HCT116 (cell line): ENCODE results near the gene BNC2. TPM values are rescaled to one million over a fixed set of nuclear protein-coding genes. Genes with fewer than 3 reads are reported as not detected.

Experiments used
- ATAC-seq: fragments of 200-7000 bp; cut with Tn5 transposase; 2 replicates; pipeline ENCODE4 v1.9.1; 2020; ENCODE audit warnings: mild to moderate bottlenecking, moderate library complexity
- BruUV-seq: library from RNA; stranded (reverse); fragments of 400-500 nt; replicated peaks from 2 replicates; lab custom pipeline; 2021; lab: Mats Ljungman, UMichigan
- CTCF ChIA-PET: fragments of 300-600 bp; sonication (Branson Sonifier 250); formaldehyde crosslinking; loops from one replicate; lab custom pipeline; 2021; ENCODE audit warnings: antibody characterized with exemption; lab: Charles Lee
- POLR2A ChIA-PET: fragments of 300-600, 350-600 bp; sonication (Branson Sonifier 250); formaldehyde crosslinking; loops from one replicate; lab custom pipeline; 2021; ENCODE audit warnings: antibody characterized with exemption; lab: Charles Lee
- RAD21 ChIA-PET, 2 experiments: fragments of 300-600 bp; sonication (Branson Sonifier 250); formaldehyde crosslinking; loops; one replicate each; lab custom pipeline; 2023; ENCODE audit warnings: low total read pairs in 2 of 2; ENCODE audit not compliant: uncharacterized antibody in 2 of 2, unreplicated experiment in 2 of 2, low non-redundant PET in 1 of 2; lab: Charles Lee
- DNase-seq: peaks from one replicate; pipeline ENCODE4 v3.0.0-alpha.2; 2010; ENCODE audit warnings: low read depth, low spot score
- H2AFZ ChIP-seq: fragments of 200-600 bp; shearing (Covaris generic), sonication (generic); 2 replicates; pipeline ENCODE4 v1.6.1; 2017; ENCODE audit warnings: low read depth, mixed run types, mixed read lengths, antibody characterized with exemption, low read length; ENCODE audit not compliant: poor library complexity, severe bottlenecking
- H3K27ac ChIP-seq: 2 replicates; pipeline ENCODE4 v1.5.1; 2012; ENCODE audit warnings: low read depth, low read length
- H3K27me3 ChIP-seq: fragments of 200-600 bp; sonication (generic); 2 replicates; pipeline ENCODE4 v1.6.1; 2016; ENCODE audit warnings: mixed run types, low read length, mixed read lengths; ENCODE audit not compliant: insufficient read depth
- H3K36me3 ChIP-seq, 2 experiments: fragments of 200-500 bp in 1 of 2; fragments of 200-600 bp in 1 of 2; sonication (Bioruptor generic) in 1 of 2; sonication (generic) in 1 of 2; 2 replicates each; pipeline versions ENCODE4 v1.5.1 to v1.6.1; 2014 to 2016; ENCODE audit warnings: low read length in 2 of 2, inconsistent platforms in 1 of 2, mixed read lengths in 1 of 2, mixed run types in 1 of 2; ENCODE audit not compliant: insufficient read depth in 2 of 2, control insufficient read depth in 1 of 2
- H3K4me1 ChIP-seq, 2 experiments: fragments of 200-600 bp in 1 of 2; sonication (generic) in 1 of 2; 2 replicates each; pipeline versions ENCODE4 v1.5.1 to v1.6.1; 2012 to 2017; ENCODE audit warnings: low read length in 2 of 2, inconsistent platforms in 1 of 2, mild to moderate bottlenecking in 1 of 2, mixed read lengths in 1 of 2, mixed run types in 1 of 2, moderate library complexity in 1 of 2; ENCODE audit not compliant: insufficient read depth in 2 of 2, control insufficient read depth in 1 of 2
- H3K4me2 ChIP-seq: fragments of 200-600 bp; sonication (generic); 2 replicates; pipeline ENCODE4 v1.6.1; 2017; ENCODE audit warnings: mixed run types, low read length, mixed read lengths
- H3K4me3 ChIP-seq, 2 experiments: fragments of 200-600 bp in 1 of 2; sonication (generic) in 1 of 2; replicated peaks in 1 of 2; 2 replicates each; pipeline ENCODE4 v1.5.1; 2011 to 2016; ENCODE audit warnings: low read length in 2 of 2, control low read depth in 1 of 2, low read depth in 1 of 2, mild to moderate bottlenecking in 1 of 2, mixed read lengths in 1 of 2, mixed run types in 1 of 2
- H3K79me2 ChIP-seq: fragments of 200-600 bp; sonication (generic); 2 replicates; pipeline ENCODE4 v1.6.1; 2017; ENCODE audit warnings: mild to moderate bottlenecking, mixed run types, low read length, moderate library complexity, mixed read lengths; ENCODE audit not compliant: insufficient read depth
- H3K9ac ChIP-seq: fragments of 200-600 bp; sonication (generic); 2 replicates; pipeline ENCODE4 v1.6.1; 2016; ENCODE audit warnings: low read length, mixed read lengths
- H3K9me2 ChIP-seq: fragments of 200-600 bp; sonication (generic), shearing (Covaris generic); 2 replicates; pipeline ENCODE4 v1.6.1; 2017; ENCODE audit warnings: mixed run types, mild to moderate bottlenecking, moderate library complexity; ENCODE audit not compliant: insufficient read depth
- H3K9me3 ChIP-seq, 2 experiments: fragments of 200-500 bp in 1 of 2; fragments of 200-600 bp in 1 of 2; sonication (Bioruptor generic) in 1 of 2; sonication (generic) in 1 of 2; 2 replicates each; pipeline ENCODE4 v1.6.1; 2014 to 2017; ENCODE audit warnings: low read length in 2 of 2, mixed read lengths in 2 of 2, inconsistent platforms in 1 of 2, low read depth in 1 of 2, mild to moderate bottlenecking in 1 of 2, mixed run types in 1 of 2, moderate library complexity in 1 of 2; ENCODE audit not compliant: control insufficient read depth in 1 of 2, insufficient read depth in 1 of 2
- H4K20me1 ChIP-seq: fragments of 200-600 bp; sonication (generic), shearing (Covaris generic); 2 replicates; pipeline ENCODE4 v1.6.1; 2017; ENCODE audit warnings: mixed run types, mild to moderate bottlenecking, moderate library complexity; ENCODE audit not compliant: insufficient read depth
- CBX3 ChIP-seq: IDR thresholded peaks from 2 replicates; pipeline ENCODE4 v1.6.1; 2012; ENCODE audit warnings: low read depth
- CEBPB ChIP-seq: IDR thresholded peaks from 2 replicates; pipeline ENCODE4 v1.6.1; 2012; ENCODE audit warnings: low read depth
- EGR1 ChIP-seq: IDR thresholded peaks from 2 replicates; pipeline ENCODE4 v1.6.1; 2012; ENCODE audit warnings: low read depth
- ELF1 ChIP-seq: IDR thresholded peaks from 2 replicates; pipeline ENCODE4 v1.6.1; 2012; ENCODE audit warnings: low read depth, borderline replicate concordance
- EZH2 ChIP-seq: fragments of 200-600 bp; sonication (generic); IDR thresholded peaks from 2 replicates; pipeline ENCODE4 v1.6.1; 2017; ENCODE audit warnings: antibody characterized with exemption, mixed run types
- FOSL1 ChIP-seq: IDR thresholded peaks from 2 replicates; pipeline ENCODE4 v1.6.1; 2012; ENCODE audit warnings: low read depth
- SP1 ChIP-seq: IDR thresholded peaks from 2 replicates; pipeline ENCODE4 v1.6.1; 2012; ENCODE audit warnings: low read depth
- SRF ChIP-seq: IDR thresholded peaks from 2 replicates; pipeline ENCODE4 v1.6.1; 2012; ENCODE audit warnings: low read depth
- intact Hi-C: fragments of 100-400 bp; cut with micrococcal nuclease; formaldehyde crosslinking; loops from 2 replicates; pipeline ENCODE4 v1.10.0; 2022
- total RNA-seq: library from RNA; stranded (reverse); gene quantifications from one replicate; pipeline ENCODE4 v1.2.1, GENCODE V29; 2021; ENCODE audit not compliant: unreplicated experiment
- TF ChIP-seq, protein P1 (sequence below): IDR thresholded peaks from 2 replicates; pipeline ENCODE4 v1.6.1; 2012
- TF ChIP-seq, protein P2 (sequence below): IDR thresholded peaks from 2 replicates; pipeline ENCODE4 v1.6.1; 2011; ENCODE audit warnings: mild to moderate bottlenecking, low read length, moderate library complexity; ENCODE audit not compliant: insufficient replicate concordance; ENCODE audit errors: extremely low read depth
- TF ChIP-seq, protein P3 (sequence below), 3 experiments: fragments of 200-600 bp in 1 of 3; sonication (generic) in 1 of 3; IDR thresholded peaks in 2 of 3; conservative IDR thresholded peaks in 1 of 3; 2 replicates each; pipeline ENCODE4 v1.5.1; 2012 to 2017; ENCODE audit warnings: low read depth in 2 of 3, low read length in 2 of 3, antibody characterized with exemption in 1 of 3, borderline replicate concordance in 1 of 3, control low read depth in 1 of 3, mild to moderate bottlenecking in 1 of 3, mixed read lengths in 1 of 3, mixed run types in 1 of 3, moderate library complexity in 1 of 3; ENCODE audit not compliant: insufficient read depth in 1 of 3
- TF ChIP-seq, protein P4 (sequence below): IDR thresholded peaks from 2 replicates; pipeline ENCODE4 v1.6.1; 2012

The BNC2 gene
- total RNA-seq, 1 experiment from 2014 or later, result 0.37 TPM

DNA sequence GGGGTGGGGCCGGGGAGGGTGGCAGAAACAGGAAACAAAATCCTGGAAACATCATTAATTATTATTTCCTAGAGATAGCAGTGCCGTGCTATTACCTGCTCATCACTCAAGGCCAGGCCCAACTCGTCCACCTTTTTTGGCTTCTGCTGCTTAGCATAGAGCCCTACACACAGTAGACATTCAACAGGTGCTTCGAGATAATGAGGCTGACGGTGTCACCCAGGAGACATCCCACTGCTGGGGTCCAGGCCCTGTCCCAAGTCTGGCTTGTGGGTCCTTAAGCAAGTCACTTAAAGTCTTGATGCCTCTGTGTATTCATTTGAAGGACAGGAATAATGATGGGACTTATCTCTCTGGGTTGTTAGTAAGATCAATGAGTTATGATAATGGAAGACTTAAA is 506.6 kb downstream of the BNC2 start:
- no peak overlapping the region for H3K27ac ChIP-seq
- no peak overlapping the region for H3K4me2 ChIP-seq
- no peaks in the 10 kb centered on the region for H3K36me3 ChIP-seq
- CTCF ChIA-PET, result no interaction called here
- RAD21 ChIA-PET, result no interaction called here
- no peak overlapping the region for H3K9ac ChIP-seq
- intact Hi-C loops, result no loop called here
- H2AFZ ChIP-seq, result no peak overlapping the region
- DNase-seq (no peak), ATAC-seq (no peak)
- H3K9me2 ChIP-seq, result no peaks in the 10 kb centered on the region
- POLR2A ChIA-PET, result no interaction called here
- no TSS peak for BruUV-seq
- no peaks in the 10 kb centered on the region for H4K20me1 ChIP-seq
- H3K4me3 ChIP-seq, result no peak overlapping the region
- H3K27me3 ChIP-seq, result no peaks in the 10 kb centered on the region
- no peak for TF ChIP-seq FOSL1
- TF ChIP-seq, protein P1, sequence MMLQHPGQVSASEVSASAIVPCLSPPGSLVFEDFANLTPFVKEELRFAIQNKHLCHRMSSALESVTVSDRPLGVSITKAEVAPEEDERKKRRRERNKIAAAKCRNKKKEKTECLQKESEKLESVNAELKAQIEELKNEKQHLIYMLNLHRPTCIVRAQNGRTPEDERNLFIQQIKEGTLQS, result no peak
- no peak for TF ChIP-seq CBX3
- TF ChIP-seq, protein P2, sequence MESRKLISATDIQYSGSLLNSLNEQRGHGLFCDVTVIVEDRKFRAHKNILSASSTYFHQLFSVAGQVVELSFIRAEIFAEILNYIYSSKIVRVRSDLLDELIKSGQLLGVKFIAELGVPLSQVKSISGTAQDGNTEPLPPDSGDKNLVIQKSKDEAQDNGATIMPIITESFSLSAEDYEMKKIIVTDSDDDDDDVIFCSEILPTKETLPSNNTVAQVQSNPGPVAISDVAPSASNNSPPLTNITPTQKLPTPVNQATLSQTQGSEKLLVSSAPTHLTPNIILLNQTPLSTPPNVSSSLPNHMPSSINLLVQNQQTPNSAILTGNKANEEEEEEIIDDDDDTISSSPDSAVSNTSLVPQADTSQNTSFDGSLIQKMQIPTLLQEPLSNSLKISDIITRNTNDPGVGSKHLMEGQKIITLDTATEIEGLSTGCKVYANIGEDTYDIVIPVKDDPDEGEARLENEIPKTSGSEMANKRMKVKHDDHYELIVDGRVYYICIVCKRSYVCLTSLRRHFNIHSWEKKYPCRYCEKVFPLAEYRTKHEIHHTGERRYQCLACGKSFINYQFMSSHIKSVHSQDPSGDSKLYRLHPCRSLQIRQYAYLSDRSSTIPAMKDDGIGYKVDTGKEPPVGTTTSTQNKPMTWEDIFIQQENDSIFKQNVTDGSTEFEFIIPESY, result no peak
- TF ChIP-seq SRF, result no peak
- TF ChIP-seq, protein P3, sequence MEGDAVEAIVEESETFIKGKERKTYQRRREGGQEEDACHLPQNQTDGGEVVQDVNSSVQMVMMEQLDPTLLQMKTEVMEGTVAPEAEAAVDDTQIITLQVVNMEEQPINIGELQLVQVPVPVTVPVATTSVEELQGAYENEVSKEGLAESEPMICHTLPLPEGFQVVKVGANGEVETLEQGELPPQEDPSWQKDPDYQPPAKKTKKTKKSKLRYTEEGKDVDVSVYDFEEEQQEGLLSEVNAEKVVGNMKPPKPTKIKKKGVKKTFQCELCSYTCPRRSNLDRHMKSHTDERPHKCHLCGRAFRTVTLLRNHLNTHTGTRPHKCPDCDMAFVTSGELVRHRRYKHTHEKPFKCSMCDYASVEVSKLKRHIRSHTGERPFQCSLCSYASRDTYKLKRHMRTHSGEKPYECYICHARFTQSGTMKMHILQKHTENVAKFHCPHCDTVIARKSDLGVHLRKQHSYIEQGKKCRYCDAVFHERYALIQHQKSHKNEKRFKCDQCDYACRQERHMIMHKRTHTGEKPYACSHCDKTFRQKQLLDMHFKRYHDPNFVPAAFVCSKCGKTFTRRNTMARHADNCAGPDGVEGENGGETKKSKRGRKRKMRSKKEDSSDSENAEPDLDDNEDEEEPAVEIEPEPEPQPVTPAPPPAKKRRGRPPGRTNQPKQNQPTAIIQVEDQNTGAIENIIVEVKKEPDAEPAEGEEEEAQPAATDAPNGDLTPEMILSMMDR (IDR thresholded peaks at IDR 0.05 in 2 of 3, conservative IDR thresholded peaks at IDR 0.05 in 1 of 3; ENCODE audit: borderline replicate concordance in 1 of 3, insufficient read depth in 1 of 3, low read depth in 2 of 3, low read length in 2 of 3), result no peak
- no peak for TF ChIP-seq ELF1
- TF ChIP-seq CEBPB, result no peak
- TF ChIP-seq EGR1, result no peak
- TF ChIP-seq EZH2, result no peak
- no peak for TF ChIP-seq SP1
- TF ChIP-seq, protein P4, sequence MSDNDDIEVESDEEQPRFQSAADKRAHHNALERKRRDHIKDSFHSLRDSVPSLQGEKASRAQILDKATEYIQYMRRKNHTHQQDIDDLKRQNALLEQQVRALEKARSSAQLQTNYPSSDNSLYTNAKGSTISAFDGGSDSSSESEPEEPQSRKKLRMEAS, result no peak
- H3K79me2 ChIP-seq, result no peaks in the 10 kb centered on the region
- no peaks in the 10 kb centered on the region; a peak in 1 of 4 replicates for H3K9me3 ChIP-seq
- no peaks in the 10 kb centered on the region for H3K4me1 ChIP-seq
